HepG2 (cell line): ENCODE data around the gene C11orf71. TPM values are rescaled to one million over a fixed set of nuclear protein-coding genes. Genes with fewer than 3 reads are reported as not detected.

Experiments
- ATAC-seq: fragments of 200-7000 bp; cut with Tn5 transposase; 3 replicates; pipeline ENCODE4 v1.9.1; 2020; ENCODE audit warnings: mild to moderate bottlenecking, moderate library complexity
- BruUV-seq: library from RNA; stranded (reverse); fragments of 400-500 nt; replicated peaks from 2 replicates; lab custom pipeline; 2021; lab: Mats Ljungman, UMichigan
- CTCF ChIA-PET: fragments of 300-600 bp; formaldehyde crosslinking; extraction: SDS; loops from one replicate; lab custom pipeline; 2021; ENCODE audit warnings: low total read pairs, inconsistent platforms, low intra/inter-chr PET ratio; lab: Yijun Ruan, JAX
- POLR2A ChIA-PET: fragments of 350-600 bp; sonication (Branson Sonifier 250); formaldehyde crosslinking; loops from one replicate; lab custom pipeline; 2020; ENCODE audit warnings: antibody characterized with exemption, inconsistent platforms; lab: Yijun Ruan, JAX
- DNase-seq: peaks from one replicate; pipeline ENCODE4 v3.0.0-alpha.2; 2015; ENCODE audit warnings: low spot score
- FAIRE-seq: peaks from 3 replicates; lab custom pipeline; 2011; peaks lifted over from hg19 to GRCh38; lab: Jason Lieb, UNC
- H2AFZ ChIP-seq: one replicate; pipeline ENCODE4 v1.6.1; 2011; ENCODE audit warnings: low read length, inconsistent platforms
- H3K27ac ChIP-seq: fragments of 300-600 bp; 3 replicates; pipeline ENCODE4 v1.8.0; 2011; ENCODE audit warnings: mixed run types, mild to moderate bottlenecking, mixed read lengths, low read length, inconsistent platforms; ENCODE audit not compliant: insufficient read depth; ENCODE audit errors: extremely low read length
- H3K27me3 ChIP-seq, 2 experiments: fragments of 200-600 bp in 1 of 2; 2 replicates in 1 of 2; 3 replicates in 1 of 2; pipeline versions ENCODE4 v1.6.0 to v1.8.0; 2011; ENCODE audit warnings: low read length in 2 of 2, mild to moderate bottlenecking in 2 of 2, moderate library complexity in 2 of 2, inconsistent platforms in 1 of 2; ENCODE audit not compliant: insufficient read depth in 2 of 2, control insufficient read depth in 1 of 2
- H3K36me3 ChIP-seq, 2 experiments: fragments of 200-600 bp in 1 of 2; replicated peaks in 1 of 2; 2 replicates in 1 of 2; 3 replicates in 1 of 2; pipeline versions ENCODE4 v1.5.1 to v1.8.0; 2011; ENCODE audit warnings: low read length in 2 of 2, inconsistent platforms in 1 of 2; ENCODE audit not compliant: insufficient read depth in 2 of 2, control insufficient read depth in 1 of 2
- H3K4me1 ChIP-seq: 2 replicates; pipeline ENCODE4 v1.5.1; 2012; ENCODE audit warnings: low read length, inconsistent platforms; ENCODE audit not compliant: insufficient read depth
- H3K4me2 ChIP-seq: 2 replicates; pipeline ENCODE4 v1.6.0; 2011; ENCODE audit warnings: low read depth, low read length, inconsistent platforms
- H3K4me3 ChIP-seq, 3 experiments: fragments of 200-600 bp in 1 of 3; sonication (generic), shearing (Covaris generic) in 1 of 3; replicated peaks in 1 of 3; 2 replicates each; pipeline ENCODE4 v1.5.1; 2011 to 2016; ENCODE audit warnings: low read length in 3 of 3, inconsistent platforms in 2 of 3, low read depth in 2 of 3, mild to moderate bottlenecking in 2 of 3, control low read depth in 1 of 3, mixed read lengths in 1 of 3; ENCODE audit not compliant: insufficient read depth in 1 of 3
- H3K79me2 ChIP-seq: one replicate; pipeline ENCODE4 v1.6.1; 2011; ENCODE audit warnings: low read length, inconsistent platforms; ENCODE audit not compliant: insufficient read depth
- H3K9ac ChIP-seq: 2 replicates; pipeline ENCODE4 v1.6.0; 2011; ENCODE audit warnings: mild to moderate bottlenecking, low read depth, low read length, inconsistent platforms; ENCODE audit not compliant: insufficient read depth
- H3K9me3 ChIP-seq: 2 replicates; pipeline ENCODE4 v1.5.1; 2012; ENCODE audit warnings: mild to moderate bottlenecking, low read length
- H4K20me1 ChIP-seq: 2 replicates; pipeline ENCODE4 v1.6.0; 2011; ENCODE audit warnings: inconsistent platforms, mild to moderate bottlenecking, low read length, moderate library complexity; ENCODE audit not compliant: insufficient read depth
- ARNT2 ChIP-seq: sonication (generic); formaldehyde crosslinking; IDR thresholded peaks from 2 replicates; pipeline ENCODE4 v1.8.0; 2022; ENCODE audit warnings: mild to moderate bottlenecking, low read depth, missing genetic modification reagents, moderate library complexity
- MAF1 ChIP-seq: sonication (generic); formaldehyde crosslinking; IDR thresholded peaks from 2 replicates; pipeline ENCODE4 v1.5.0; 2020; ENCODE audit warnings: missing genetic modification reagents, borderline replicate concordance
- MIER3 ChIP-seq: IDR thresholded peaks from 2 replicates; pipeline ENCODE4 v1.6.1; 2016; ENCODE audit warnings: missing compliant biosample characterization, borderline replicate concordance
- MYC ChIP-seq: sonication (generic); formaldehyde crosslinking; IDR thresholded peaks from 2 replicates; pipeline ENCODE4 v1.9.0; 2021; ENCODE audit warnings: missing genetic modification reagents, borderline replicate concordance
- NFATC3 ChIP-seq: sonication (generic); formaldehyde crosslinking; IDR thresholded peaks from 2 replicates; pipeline ENCODE4 v1.5.1; 2020; ENCODE audit warnings: mild to moderate bottlenecking, missing genetic modification reagents
- NR2C2 ChIP-seq: sonication (generic); formaldehyde crosslinking; IDR thresholded peaks from 2 replicates; pipeline ENCODE4 v1.4.0; 2020; ENCODE audit warnings: missing genetic modification reagents, mild to moderate bottlenecking, moderate library complexity, borderline replicate concordance
- WGBS: methylation state at CpG from one replicate; pipeline ENCODE4 v1.1.6; 2017; ENCODE audit warnings: low lambda C conversion rate; 5-methylcytosine and 5-hydroxymethylcytosine counted together
- in situ Hi-C: cut with HindIII; loops from 2 replicates; pipeline ENCODE4 v1.10.0; 2017; ENCODE audit warnings: low pct_unique_long_range_greater_than_20kb; ENCODE audit not compliant: extremely low pct_ligation_motif_present
- intact Hi-C: fragments of 100-400 bp; cut with micrococcal nuclease; formaldehyde crosslinking; loops from one replicate; pipeline ENCODE4 v1.10.0; 2022; ENCODE audit not compliant: unreplicated experiment
- polyA plus RNA-seq, 8 experiments: library from polyadenylated mRNA; depleted of rRNA in 3 of 8; stranded (reverse) in 7 of 8; unstranded in 1 of 8; fragments of >200 nt; fragmentation: Illumina TruSeq in 4 of 8; extraction: Trizol in 4 of 8; gene quantifications; 2 replicates each; pipeline versions ENCODE4 v1.2.1 to v1.2.3, GENCODE V29; 2011 to 2016; ENCODE audit warnings: low read depth in 4 of 8, missing spikeins in 1 of 8, mixed read lengths in 1 of 8; ENCODE audit not compliant: insufficient read depth in 1 of 8
- total RNA-seq, 5 experiments: library from RNA; depleted of rRNA; stranded (reverse); fragments of >200 nt; fragmentation: Illumina TruSeq; extraction: Trizol; gene quantifications; 2 replicates each; pipeline ENCODE4 v1.2.3, GENCODE V29; 2016; ENCODE audit warnings: low read depth in 1 of 5
- TF ChIP-seq, protein P1 (sequence below): sonication (generic); formaldehyde crosslinking; IDR thresholded peaks from 2 replicates; pipeline ENCODE4 v1.4.0; 2020; ENCODE audit warnings: missing genetic modification reagents
- TF ChIP-seq, protein P2 (sequence below): sonication (generic); formaldehyde crosslinking; IDR thresholded peaks from 2 replicates; pipeline ENCODE4 v1.9.0; 2021; ENCODE audit warnings: mild to moderate bottlenecking, missing genetic modification reagents
- TF ChIP-seq, protein P3 (sequence below): sonication (generic); formaldehyde crosslinking; IDR thresholded peaks from 2 replicates; pipeline ENCODE4 v1.5.1; 2020; ENCODE audit warnings: missing genetic modification reagents, mild to moderate bottlenecking, borderline replicate concordance

Gene C11orf71
- total and polyA plus RNA-seq, 2 of the 13 experiments (the other 11 are each of a cell fraction or from before 2014, with no cell fraction given), result 7.1 to 7.8 TPM

DNA sequence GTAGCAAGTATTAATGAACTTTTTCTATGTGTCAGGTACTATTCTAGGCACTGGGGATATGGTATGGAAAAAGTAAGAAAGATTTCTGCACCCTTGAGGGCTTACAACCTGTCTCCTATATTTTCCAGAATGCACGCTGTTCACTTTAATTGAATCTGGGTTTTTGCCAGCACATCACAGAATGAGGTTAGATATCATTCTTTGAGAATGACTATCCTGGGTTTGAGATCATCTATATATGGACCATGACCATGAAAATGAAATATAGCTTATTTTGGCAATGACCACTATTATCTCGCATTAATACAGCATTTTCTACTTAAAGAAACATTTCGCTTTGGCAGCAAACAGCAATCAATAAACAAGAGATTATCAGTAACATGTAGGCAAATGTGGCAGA, 46.9 kb downstream of the C11orf71 start:
- ChIA-PET POLR2A (no interaction called here), CTCF (no interaction called here)
- H3K79me2 ChIP-seq, result no peaks in the 10 kb centered on the region
- 18% methylated on average over 3 of the region's 3 CpGs for WGBS
- no peak overlapping the region for H3K4me3 ChIP-seq
- TF ChIP-seq, protein P1, sequence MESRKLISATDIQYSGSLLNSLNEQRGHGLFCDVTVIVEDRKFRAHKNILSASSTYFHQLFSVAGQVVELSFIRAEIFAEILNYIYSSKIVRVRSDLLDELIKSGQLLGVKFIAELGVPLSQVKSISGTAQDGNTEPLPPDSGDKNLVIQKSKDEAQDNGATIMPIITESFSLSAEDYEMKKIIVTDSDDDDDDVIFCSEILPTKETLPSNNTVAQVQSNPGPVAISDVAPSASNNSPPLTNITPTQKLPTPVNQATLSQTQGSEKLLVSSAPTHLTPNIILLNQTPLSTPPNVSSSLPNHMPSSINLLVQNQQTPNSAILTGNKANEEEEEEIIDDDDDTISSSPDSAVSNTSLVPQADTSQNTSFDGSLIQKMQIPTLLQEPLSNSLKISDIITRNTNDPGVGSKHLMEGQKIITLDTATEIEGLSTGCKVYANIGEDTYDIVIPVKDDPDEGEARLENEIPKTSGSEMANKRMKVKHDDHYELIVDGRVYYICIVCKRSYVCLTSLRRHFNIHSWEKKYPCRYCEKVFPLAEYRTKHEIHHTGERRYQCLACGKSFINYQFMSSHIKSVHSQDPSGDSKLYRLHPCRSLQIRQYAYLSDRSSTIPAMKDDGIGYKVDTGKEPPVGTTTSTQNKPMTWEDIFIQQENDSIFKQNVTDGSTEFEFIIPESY (CRISPR knock-in tag), result no peak
- TF ChIP-seq NR2C2, result no peak
- no TSS peak for BruUV-seq
- H4K20me1 ChIP-seq, result no peaks in the 10 kb centered on the region
- DNase-seq (no peak), ATAC-seq (no peak), FAIRE-seq (no peak)
- no peaks in the 10 kb centered on the region for H3K9me3 ChIP-seq
- in situ Hi-C loops (no loop called here), intact Hi-C loops (no loop called here)
- peaks cover 0 to 11% of the 10 kb centered on the region in 2 experiments; a peak in 1 of 5 replicates for H3K27me3 ChIP-seq
- H3K4me2 ChIP-seq, result no peak overlapping the region
- H2AFZ ChIP-seq, result no peak overlapping the region
- H3K4me1 ChIP-seq, result no peaks in the 10 kb centered on the region
- H3K9ac ChIP-seq, result no peak overlapping the region
- no peak overlapping the region for H3K27ac ChIP-seq
- H3K36me3 ChIP-seq, result no peaks in the 10 kb centered on the region

DNA sequence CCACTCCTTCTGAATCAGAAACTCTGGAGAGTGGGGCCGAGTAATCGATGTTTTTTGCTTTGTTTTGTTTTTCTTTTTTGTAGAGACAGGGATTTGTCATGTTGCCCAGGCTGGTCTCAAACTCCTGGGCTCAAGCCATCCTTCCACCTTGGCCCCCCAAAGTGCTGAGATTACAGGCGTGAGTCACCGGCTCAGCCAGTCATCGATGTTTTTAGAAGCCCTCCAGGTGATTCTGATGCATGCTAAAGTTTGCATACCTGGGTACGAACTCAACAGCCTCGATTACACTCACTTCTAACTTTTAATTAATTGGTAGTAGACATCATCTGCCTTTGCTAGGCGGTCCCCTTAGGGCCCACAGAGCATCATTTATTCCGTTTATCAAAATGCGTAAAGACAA, 50.3 kb downstream of the C11orf71 start:
- Histone ChIP-seq H3K4me1 (no peaks in the 10 kb centered on the region), H3K4me2 (no peak overlapping the region), H3K4me3 (no peak overlapping the region), H3K27me3 (peaks cover 0 to 16% of the 10 kb centered on the region in 2 experiments; a peak in 2 of 5 replicates), H3K9ac (no peak overlapping the region), H3K27ac (no peak overlapping the region), H4K20me1 (no peaks in the 10 kb centered on the region), H3K36me3 (no peaks in the 10 kb centered on the region), H3K9me3 (no peaks in the 10 kb centered on the region), H3K79me2 (no peaks in the 10 kb centered on the region), H2AFZ (no peak overlapping the region)
- no peak for DNase-seq
- FAIRE-seq, result no peak
- no peak for ATAC-seq
- CTCF ChIA-PET, result no interaction called here
- in situ Hi-C loops (no loop called here), intact Hi-C loops (no loop called here)
- POLR2A ChIA-PET, result no interaction called here
- no TSS peak for BruUV-seq
- WGBS, result 41% methylated on average over 10 of the region's 10 CpGs
- TF ChIP-seq ARNT2 (CRISPR knock-in tag) (no peak), NFATC3 (CRISPR knock-in tag) (no peak), MIER3 (CRISPR knock-in tag) (no peak), MYC (CRISPR knock-in tag) (no peak), MAF1 (CRISPR knock-in tag) (no peak)
- TF ChIP-seq, protein P2, sequence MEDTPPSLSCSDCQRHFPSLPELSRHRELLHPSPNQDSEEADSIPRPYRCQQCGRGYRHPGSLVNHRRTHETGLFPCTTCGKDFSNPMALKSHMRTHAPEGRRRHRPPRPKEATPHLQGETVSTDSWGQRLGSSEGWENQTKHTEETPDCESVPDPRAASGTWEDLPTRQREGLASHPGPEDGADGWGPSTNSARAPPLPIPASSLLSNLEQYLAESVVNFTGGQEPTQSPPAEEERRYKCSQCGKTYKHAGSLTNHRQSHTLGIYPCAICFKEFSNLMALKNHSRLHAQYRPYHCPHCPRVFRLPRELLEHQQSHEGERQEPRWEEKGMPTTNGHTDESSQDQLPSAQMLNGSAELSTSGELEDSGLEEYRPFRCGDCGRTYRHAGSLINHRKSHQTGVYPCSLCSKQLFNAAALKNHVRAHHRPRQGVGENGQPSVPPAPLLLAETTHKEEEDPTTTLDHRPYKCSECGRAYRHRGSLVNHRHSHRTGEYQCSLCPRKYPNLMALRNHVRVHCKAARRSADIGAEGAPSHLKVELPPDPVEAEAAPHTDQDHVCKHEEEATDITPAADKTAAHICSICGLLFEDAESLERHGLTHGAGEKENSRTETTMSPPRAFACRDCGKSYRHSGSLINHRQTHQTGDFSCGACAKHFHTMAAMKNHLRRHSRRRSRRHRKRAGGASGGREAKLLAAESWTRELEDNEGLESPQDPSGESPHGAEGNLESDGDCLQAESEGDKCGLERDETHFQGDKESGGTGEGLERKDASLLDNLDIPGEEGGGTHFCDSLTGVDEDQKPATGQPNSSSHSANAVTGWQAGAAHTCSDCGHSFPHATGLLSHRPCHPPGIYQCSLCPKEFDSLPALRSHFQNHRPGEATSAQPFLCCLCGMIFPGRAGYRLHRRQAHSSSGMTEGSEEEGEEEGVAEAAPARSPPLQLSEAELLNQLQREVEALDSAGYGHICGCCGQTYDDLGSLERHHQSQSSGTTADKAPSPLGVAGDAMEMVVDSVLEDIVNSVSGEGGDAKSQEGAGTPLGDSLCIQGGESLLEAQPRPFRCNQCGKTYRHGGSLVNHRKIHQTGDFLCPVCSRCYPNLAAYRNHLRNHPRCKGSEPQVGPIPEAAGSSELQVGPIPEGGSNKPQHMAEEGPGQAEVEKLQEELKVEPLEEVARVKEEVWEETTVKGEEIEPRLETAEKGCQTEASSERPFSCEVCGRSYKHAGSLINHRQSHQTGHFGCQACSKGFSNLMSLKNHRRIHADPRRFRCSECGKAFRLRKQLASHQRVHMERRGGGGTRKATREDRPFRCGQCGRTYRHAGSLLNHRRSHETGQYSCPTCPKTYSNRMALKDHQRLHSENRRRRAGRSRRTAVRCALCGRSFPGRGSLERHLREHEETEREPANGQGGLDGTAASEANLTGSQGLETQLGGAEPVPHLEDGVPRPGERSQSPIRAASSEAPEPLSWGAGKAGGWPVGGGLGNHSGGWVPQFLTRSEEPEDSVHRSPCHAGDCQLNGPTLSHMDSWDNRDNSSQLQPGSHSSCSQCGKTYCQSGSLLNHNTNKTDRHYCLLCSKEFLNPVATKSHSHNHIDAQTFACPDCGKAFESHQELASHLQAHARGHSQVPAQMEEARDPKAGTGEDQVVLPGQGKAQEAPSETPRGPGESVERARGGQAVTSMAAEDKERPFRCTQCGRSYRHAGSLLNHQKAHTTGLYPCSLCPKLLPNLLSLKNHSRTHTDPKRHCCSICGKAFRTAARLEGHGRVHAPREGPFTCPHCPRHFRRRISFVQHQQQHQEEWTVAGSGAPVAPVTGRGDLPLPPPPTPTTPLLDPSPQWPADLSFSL (CRISPR knock-in tag), result no peak
- TF ChIP-seq, protein P3, sequence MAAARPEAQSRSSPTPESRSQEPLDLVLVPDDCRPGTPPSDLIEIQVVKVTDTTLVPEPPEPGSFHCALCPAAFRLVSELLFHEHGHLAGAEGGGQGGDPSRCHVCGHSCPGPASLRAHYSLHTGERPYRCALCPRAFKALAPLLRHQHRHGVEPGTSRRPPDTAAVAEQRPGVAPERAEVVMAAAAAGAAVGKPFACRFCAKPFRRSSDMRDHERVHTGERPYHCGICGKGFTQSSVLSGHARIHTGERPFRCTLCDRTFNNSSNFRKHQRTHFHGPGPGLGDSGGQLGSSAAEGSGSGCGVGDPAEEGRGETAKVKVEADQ (CRISPR knock-in tag), result no peak
